HG02763 (cell line): ENCODE data around the gene CMTM5.
"Not testable (repeated sequence)": the region's sequence is repeated elsewhere in the genome, so short reads cannot be mapped to it uniquely, and the experiment has no call there.

Experiments
- ATAC-seq: cut with Tn5 transposase; IDR thresholded peaks from one replicate; pipeline ENCODE4 v1.9.1; 2021; ENCODE audit warnings: mild to moderate bottlenecking, moderate library complexity; ENCODE audit not compliant: unreplicated experiment

Gene CMTM5

GRCh38 chr14:23411563-23412525 is 35.0 kb downstream of the CMTM5 start:
- ATAC-seq: no peak

GRCh38 chr14:23413681-23414080 is 36.8 kb downstream of the CMTM5 start:
- ATAC-seq: no peak

GRCh38 chr14:23414254-23414653 is 37.4 kb downstream of the CMTM5 start:
- no peak for ATAC-seq

GRCh38 chr14:23414906-23415820 is 38.3 kb downstream of the CMTM5 start:
- no peak for ATAC-seq

GRCh38 chr14:23415821-23416778 is 39.3 kb downstream of the CMTM5 start:
- ATAC-seq: no peak

- no peak for ATAC-seq
Measured at GRCh38 chr14:23416801-23417200, 40.0 kb downstream of the CMTM5 start.

- ATAC-seq: not testable (repeated sequence)
Measured at GRCh38 chr14:23417269-23417668, 40.4 kb downstream of the CMTM5 start.

- no peak for ATAC-seq
Measured at GRCh38 chr14:23418021-23418420, 41.2 kb downstream of the CMTM5 start.

GRCh38 chr14:23419646-23420045 is 42.8 kb downstream of the CMTM5 start:
- ATAC-seq: not testable (repeated sequence)

- no peak for ATAC-seq
Measured at GRCh38 chr14:23421594-23421993, 44.7 kb downstream of the CMTM5 start.

- ATAC-seq: no peak
Measured at GRCh38 chr14:23423657-23424056, 46.8 kb downstream of the CMTM5 start.

GRCh38 chr14:23425169-23425568 is 48.3 kb downstream of the CMTM5 start:
- ATAC-seq: no peak

GRCh38 chr14:23425798-23426197 is 49.0 kb downstream of the CMTM5 start:
- ATAC-seq: not testable (repeated sequence)

- ATAC-seq: no peak
Measured at GRCh38 chr14:23428686-23429495, 52.0 kb downstream of the CMTM5 start.
